Activated naive CD4-positive, alpha-beta T cell treated with Interleukin-2 at 50 U/mL for 16 hours (primary cell): Measurements from ENCODE around the gene ARID1A.
"Not testable (repeated sequence)": the region's sequence is repeated elsewhere in the genome, so short reads cannot be mapped to it uniquely, and the experiment has no call there.

Source experiments
- DNase-seq: peaks from one replicate; pipeline ENCODE4 v3.0.0-alpha.2; 2020

ARID1A gene

DNA sequence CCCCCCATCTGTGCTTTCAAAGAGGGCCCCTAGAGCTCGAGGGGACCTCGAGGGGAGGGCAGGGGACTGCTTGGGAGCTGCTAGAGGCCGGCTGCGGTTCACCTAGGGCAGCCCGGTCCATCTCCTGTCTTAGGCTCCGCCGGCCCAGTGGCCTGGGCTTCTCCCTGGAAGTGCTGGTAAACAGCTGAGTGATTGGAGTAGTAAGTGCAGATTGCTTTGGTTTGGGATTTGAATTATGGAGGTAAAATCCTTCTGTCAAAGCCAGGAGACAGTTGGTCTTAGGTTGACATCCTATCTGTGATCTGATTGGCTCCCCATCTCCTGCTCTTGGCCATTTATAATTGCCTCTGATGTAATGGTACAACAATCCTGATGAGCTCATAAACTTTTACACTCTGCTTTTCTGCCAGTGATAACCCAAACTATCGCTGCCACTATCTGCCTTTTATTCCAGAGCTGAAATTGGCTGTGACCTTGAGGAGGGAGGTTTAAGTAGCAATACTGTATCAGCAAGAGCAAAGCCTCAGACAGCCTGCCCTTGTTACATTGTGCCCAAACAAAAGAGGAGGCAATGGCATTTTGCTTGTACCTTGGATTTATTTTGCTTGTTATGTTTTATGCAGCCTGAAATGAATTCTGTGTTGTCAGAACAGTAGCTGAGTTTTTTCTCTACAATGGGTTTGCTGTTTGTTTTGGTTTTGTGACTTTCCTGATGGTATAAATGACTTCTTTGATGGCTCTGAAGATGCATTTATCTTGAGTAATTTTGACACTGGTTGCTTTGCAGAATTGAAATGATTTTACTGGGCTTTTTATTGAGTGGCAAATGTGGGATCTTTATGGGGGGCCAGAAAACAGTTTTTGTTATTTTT is 2.4 kb downstream of the ARID1A start:
- DNase-seq: peak; percentile 18

GRCh38 chr1:26700711-26701110 is 4.9 kb downstream of the ARID1A start:
- no peak for DNase-seq

GRCh38 chr1:26701266-26701994 is 5.6 kb downstream of the ARID1A start:
- no peak for DNase-seq

DNA sequence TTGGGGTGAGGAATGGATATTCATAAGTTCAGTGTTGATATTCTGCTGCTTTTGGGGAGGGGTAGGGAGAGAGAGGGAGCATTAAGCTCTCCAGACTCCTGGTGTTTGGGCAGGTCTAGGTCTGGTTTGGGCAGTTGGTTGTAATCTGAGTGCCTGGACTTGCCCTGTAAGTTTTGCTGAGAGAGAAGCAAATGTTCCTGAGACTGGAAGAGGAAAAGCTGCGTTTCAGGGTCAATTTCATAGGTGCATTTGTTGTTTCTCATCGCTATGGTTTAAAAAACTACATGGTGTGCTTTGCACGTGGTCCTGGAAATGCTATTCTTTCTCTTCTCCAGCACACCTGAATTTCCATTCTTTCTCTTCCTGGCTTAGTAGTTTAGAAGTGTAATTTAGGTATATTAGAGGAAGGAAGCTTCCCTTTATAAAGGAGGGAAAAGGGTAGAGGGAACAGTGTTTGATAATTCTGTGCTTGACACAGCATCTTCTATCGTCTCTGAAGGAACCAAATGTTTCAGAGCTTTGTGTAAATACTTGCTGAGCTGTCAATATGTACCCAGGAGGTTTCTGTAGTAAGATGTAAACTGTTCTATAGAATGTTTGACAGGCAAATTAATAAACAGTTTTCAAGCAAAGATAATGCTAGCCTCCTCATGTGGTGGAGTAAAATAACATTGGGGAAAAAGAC is 6.3 kb downstream of the ARID1A start:
- no peak for DNase-seq

GRCh38 chr1:26702680-26703038 is 6.8 kb downstream of the ARID1A start:
- DNase-seq: peak; percentile 44

GRCh38 chr1:26703478-26703877 is 7.7 kb downstream of the ARID1A start:
- no peak for DNase-seq

GRCh38 chr1:26704629-26705028 is 8.8 kb downstream of the ARID1A start:
- no peak for DNase-seq

- not testable (repeated sequence) for DNase-seq
Measured at GRCh38 chr1:26705227-26705626, 9.4 kb downstream of the ARID1A start.

DNA sequence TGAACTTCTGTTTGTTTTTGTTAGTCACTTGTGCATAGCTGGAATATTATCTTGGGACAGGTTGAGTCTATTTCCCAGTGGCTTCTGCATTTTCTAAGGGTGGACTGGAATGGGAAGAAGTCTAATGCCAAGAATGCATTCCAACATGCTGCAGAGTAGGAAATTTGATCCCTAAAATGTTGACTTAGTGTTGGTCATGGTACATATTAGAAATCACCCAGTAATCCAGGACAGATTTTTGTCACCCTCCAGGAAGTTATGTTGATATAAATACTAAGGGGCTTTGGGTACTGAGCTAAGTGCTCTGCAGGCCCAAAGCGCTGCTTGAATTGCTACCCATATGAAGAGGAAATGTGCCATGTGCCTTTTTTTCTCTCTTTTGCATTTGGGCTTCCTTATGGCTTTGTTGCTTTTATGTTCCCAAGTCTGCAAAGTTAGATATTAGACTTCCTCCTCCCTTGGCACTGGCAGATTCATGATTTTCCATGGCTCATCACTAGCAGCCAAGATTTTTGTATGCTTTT is 10.0 kb downstream of the ARID1A start:
- DNase-seq: no peak

GRCh38 chr1:26706315-26706714 is 10.5 kb downstream of the ARID1A start:
- no peak for DNase-seq

DNA sequence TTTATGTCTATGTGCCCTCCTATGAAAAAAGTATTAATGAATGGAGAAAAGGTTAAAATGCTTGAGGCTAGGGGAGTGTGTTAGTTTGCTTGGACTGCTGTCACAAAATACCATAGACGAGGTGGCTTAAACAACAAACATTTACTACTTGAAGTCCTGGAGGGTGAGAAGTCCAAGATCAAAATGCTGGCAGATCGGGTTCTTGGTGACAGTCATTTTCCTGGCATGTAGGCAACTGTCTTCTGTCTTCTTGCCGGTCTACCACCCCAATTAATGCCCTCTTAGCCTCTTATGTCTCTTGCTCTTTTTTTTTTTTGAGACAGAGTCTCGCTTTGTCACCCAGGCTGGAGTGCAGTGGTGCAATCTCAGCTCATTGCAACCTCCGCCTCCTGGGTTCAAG is 15.0 kb downstream of the ARID1A start:
- no peak for DNase-seq

- no peak for DNase-seq
Measured at GRCh38 chr1:26711777-26712176, 16.0 kb downstream of the ARID1A start.

- no peak for DNase-seq
Measured at GRCh38 chr1:26717017-26717491, 21.2 kb downstream of the ARID1A start.

GRCh38 chr1:26719205-26719604 is 23.4 kb downstream of the ARID1A start:
- no peak for DNase-seq

GRCh38 chr1:26721669-26722355 is 26.0 kb downstream of the ARID1A start:
- DNase-seq: no peak

- DNase-seq: peak; percentile 41
Measured at GRCh38 chr1:26723013-26723991, 27.5 kb downstream of the ARID1A start.

- no peak for DNase-seq
Measured at GRCh38 chr1:26724118-26724517, 28.3 kb downstream of the ARID1A start.

GRCh38 chr1:26724926-26725325 is 29.1 kb downstream of the ARID1A start:
- DNase-seq: no peak

DNA sequence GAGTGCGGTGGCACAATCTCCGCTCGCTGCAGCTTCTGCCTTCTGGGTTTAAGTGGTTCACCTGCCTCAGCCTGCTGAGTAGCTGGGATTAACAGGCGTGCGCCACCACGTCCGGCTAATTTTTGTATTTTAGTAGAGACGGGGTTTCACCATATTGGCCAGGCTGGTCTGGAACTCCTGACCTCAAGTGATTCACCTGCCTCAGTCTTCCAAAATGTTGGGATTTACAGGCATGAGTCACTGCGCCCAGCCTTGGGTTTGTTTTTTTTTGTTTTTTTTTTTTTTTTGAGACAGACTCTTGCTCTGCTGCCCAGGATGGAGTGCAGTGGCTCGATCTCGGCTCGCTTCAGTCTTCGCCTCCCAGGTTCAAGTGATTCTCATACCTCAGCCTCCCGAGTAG is 30.1 kb downstream of the ARID1A start:
- DNase-seq: not testable (repeated sequence)

DNA sequence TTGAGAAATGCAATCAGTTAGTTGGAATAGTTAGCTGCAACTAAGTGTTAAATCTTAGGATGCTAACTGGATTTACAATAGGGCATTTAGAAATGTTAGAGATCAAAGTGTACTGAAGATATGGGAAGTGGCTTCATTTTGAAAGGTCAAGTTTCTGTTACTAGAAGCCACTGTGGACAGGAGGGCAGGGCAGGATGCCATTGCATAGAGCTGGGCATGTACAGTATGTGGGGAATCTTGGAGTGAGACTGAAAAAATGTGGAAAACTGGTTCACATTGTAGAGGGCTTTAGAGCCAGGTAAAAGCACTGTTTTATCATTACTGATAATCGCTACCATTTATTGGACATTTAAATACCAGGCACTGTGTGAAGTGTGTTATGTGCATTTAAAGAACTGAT is 31.0 kb downstream of the ARID1A start:
- no peak for DNase-seq

- DNase-seq: no peak
Measured at GRCh38 chr1:26727476-26727875, 31.7 kb downstream of the ARID1A start.
